Suppressor macrophage treated with lipopolysaccharide for 1 hour (primary cell): ENCODE results near the gene PTPRS.
"Not testable (repeated sequence)": the region's sequence is repeated elsewhere in the genome, so short reads cannot be mapped to it uniquely, and the experiment has no call there.

Experiments
- DNase-seq, 3 donors: peaks; one replicate each; pipeline ENCODE4 v3.0.0-alpha.2; 2020 to 2022

Gene PTPRS

DNA sequence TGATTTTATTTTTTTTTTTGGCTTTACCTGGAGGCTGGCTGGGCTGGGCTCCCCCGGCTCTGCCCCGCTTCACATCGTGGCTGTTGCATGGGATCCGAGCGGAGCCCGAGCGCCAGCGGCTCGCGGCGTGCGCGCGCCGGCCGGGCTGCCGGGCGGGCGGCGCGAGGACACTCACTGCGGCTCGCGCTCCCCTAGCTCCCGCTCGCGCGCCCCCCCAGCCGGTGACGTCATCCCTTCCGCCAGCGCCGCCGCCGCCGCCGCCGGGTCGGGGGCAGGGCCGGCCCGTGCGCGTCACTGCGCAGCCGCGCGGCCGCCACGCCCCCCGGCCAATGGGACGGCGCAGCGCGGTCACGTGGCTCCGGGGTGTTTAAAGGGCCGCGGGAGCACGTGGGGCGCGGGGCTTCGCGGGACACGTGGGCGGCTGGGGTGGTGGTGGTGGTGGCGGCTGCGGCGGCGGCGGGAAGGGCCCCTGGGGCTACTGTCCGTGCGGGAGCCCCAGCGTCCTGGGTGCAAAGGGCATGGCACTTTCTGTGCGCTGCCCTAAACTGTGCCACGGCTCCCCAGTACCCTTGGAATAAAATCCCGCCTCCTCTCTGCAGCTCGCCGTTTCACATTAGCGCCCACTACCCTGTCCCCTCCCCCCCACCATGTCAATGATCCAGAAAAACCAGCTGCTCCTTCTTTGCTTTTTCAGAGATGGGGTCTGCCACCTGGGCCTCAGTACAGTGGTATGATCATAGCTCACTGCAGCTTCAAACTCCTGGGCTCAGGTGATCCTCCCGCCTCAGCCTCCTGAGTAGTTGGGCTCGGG, at the start of gene PTPRS:
Gene PTPRS (minus strand): TSS at position 176 of the 811 bp plus-strand sequence. CDS start 54,672 bp downstream, outside the sequence.
- peak; percentile 66 to 87 (median 76) for DNase-seq

DNA sequence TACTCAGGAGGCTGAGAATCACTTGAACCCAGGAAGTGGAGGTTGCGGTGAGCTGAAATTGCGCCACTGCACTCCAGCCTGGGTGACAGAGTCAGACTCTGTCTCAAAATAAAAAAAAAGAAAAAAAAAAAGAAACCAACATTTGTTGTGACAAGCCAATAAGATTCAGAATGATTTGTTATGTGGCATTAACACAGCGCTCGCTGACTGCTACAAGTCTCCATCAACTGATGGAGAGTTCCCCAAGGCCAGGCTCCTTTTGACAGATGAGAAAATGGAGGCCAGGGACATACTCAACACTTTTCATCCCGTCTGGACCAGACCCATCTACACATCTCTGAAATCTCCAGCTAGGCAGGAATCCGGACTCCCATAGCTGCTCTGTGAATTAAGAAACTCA, 48.7 kb upstream of the PTPRS start:
- no peak for DNase-seq

DNA sequence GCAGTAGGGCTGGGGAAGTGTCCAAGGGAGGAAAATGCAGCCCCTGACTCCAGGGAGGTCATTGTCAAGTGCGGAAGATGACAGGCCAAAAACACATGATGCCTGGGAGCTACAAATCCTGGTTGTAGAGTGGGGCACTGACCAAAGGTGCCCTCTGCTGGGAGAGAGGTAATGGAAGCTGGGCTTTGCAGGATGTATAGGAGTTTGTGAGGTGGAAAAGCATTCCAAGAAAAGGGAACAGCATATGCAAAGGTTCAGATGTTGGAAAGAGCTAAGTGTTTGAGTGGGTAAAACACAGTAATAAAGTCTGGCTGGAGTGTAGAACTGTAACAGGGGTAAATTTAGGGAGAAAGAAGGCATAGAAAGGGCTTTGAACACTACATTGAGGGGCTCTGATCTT, 46.9 kb upstream of the PTPRS start:
- DNase-seq: no peak

DNA sequence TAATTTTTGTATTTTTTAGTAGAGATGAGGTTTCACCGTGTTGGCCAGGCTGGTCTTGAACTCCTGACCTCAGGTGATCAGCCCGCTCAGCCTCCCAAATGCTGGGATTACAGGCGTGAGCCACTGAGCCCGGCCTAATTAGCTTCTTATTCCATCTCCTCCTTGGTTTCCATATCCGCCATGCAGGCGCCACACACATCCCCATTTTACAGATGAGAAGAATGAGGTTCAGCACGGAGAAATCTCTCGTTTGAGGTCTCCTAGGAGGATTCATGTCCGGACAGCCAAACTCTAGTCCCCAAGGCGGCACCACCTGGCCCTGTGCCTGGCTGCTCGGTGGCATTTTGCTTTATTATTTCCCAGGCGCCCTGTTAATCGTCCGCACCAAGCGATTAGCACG, 46.2 kb upstream of the PTPRS start:
- DNase-seq: no peak

DNA sequence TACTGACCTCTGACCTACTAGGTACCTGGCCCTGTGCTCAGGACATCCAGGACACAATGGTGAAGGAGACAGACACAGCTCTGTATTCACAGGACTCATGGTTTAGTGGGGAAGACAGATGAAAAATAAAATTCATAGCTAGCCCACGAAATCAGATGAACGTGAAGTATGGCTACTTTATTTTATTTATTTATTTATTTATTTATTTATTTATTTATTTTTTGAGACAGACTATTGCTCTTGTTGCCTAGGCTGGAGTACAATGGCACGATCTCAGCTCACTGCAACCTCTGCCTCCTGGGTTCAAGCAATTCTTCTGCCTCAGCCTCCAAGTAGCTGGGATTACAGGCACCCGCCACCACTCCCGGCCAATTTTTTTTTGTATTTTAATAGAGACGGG, 40.6 kb upstream of the PTPRS start:
- not testable (repeated sequence) for DNase-seq

DNA sequence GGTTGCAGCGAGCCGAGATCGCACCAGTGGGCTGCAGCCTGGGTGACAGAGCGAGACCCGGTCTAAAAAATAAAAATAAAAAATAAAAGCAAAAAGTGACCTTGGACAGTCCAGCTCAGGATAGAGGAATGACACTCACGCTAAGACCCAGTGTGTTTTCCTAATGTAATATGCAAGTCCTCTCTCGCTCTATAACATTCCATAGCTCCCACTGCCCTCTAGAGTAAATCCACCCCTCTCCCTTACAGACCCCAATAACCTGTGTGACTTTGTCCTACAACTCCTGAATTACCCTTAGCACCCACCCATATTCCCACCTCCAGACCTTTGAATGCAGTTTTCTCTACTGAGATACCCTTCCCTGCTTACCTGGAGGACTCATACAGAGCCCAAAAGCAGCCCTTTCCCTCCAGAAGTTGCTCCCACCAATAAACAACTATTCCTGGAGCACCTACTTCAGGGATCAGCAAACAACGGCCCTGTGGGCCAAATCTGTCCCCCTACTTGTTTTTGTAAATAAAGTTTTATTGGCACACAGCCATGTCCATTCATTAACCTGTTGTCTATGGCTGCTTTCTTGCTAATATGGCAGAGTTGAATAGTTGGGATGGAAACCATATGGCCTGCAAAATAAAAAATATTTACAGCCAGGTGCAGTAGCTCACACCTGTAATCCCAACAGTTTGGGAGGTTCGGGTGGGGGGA, 39.8 kb upstream of the PTPRS start:
- no peak for DNase-seq

DNA sequence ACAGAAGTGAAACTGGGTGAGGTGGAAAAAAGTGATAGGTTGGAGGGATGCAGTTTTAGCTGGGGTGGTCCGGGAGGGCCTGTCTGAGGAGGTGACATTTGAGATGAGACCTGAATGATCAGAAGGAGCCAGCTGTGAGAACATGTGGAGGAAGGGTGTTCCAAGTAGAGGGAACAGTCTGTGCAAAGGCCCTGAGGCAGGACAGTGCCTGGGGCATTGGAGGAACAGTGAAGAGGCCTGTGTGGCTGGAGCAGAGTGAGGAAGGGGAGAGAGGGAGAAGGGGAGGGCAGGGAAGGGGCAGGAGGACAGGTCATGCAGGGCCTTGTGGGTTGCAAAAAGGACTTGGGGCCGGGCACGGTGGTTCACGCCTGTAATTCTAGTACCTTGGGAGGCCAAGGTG, 36.3 kb upstream of the PTPRS start:
- no peak for DNase-seq

DNA sequence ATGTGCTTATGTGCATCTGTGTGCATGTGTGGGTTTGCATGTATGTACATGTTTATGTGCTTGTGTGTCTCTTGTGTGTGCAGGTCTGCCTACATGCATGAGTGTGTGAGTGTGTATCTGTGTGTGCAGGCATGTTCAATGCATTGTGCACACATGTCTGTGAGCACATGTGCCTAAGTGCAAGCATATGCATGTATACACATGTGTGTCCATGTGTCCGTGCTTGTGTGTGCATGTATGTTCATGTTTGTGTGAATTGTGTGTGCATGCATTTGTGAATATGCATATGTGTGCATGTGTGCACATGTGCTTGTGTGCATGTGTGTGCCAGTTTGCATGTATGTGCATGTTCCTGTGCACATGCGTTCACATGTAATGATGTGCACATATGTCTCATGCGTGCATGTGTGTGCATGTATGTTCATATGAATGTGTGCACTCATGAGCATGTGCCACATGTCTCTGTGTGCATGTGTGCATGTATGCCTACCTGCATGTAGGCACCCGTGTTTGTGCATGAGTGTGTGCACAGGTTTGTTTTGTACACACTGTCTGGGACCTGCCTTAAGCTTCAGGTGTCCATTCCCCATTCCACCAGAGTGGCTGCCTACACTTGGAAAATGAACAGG, 32.1 kb upstream of the PTPRS start:
- no peak for DNase-seq

DNA sequence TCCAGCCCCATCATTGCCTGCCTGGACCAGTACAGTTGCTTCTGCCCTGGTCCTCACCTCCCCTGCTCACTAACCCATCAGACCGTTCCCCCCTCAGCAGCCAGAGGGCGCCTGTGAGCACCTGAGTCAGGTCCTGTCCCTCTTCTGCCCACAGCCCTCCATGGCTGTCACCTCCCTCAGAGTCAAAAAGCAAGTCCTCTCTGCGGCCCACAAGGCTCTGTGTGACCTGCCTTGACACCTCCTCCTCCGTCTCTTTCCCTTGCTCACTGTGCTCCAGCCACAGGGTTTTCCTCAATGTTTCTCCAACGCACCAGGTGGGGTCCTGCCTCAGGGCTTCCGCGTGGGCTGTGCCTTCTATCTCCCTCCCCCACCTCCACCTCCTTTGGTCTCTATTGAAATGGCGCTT, 29.4 kb upstream of the PTPRS start:
- peak; percentile 41 to 66 (median 55) for DNase-seq

DNA sequence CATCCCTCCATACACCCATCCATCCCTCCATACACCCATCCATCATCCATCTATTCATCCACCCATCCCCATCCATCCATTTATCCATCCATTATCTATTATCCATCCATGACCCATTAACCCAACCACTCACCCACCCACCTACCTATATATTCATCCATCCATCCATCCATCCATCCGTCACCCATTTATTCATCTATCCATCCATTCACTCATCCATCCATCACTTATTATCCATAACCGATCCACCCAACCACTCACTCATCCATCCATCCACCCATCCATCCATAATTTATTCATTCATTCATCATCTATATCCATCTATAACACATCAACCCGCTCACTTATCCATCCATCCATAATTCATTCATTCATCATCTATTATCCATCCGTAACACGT, 28.7 kb upstream of the PTPRS start:
- DNase-seq: no peak

DNA sequence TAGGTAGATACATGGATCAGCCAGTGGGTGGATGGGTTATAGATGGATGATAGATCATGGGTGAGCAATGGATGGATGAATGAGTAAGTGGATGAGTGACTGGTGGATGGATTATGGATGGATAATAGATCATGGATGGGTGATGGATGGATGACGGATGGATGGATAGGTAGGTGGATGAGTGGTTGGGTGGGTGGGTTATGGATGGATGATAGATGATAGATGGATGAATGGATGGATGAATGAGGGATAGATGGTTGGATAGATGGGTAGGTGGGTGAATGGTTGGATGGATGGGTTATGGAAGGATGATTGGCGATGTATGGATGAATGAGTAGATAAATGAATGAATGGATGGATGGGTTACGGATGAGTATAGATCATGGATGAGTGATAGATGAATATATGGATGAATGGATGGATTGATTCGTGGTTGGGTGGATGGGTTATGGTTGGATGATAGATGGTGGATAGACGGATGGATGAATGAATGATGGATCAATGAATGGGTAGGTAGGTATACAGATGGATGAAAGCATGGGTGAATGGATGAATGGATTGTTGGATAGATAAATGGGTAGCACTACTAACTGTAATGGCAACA, 27.0 kb upstream of the PTPRS start:
- DNase-seq: no peak

DNA sequence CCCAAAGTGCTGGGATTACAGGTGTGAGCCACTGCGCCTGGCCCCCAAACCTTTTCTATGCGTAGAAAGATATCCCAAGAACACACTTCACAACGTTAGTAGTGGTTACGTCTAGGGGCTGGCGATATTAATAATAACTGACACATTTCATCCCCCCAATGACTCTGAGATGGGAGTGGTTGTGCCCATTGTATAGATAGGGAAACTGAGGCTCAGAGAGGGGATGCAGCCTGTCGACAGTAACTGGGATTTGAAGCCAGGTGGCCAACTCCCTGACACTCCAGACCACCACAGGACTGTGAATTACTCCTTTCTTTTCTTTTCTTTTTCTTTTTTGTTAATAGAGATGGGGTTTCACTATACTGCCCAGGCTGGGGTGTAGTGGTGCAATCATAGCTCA, 25.3 kb upstream of the PTPRS start:
- no peak for DNase-seq

DNA sequence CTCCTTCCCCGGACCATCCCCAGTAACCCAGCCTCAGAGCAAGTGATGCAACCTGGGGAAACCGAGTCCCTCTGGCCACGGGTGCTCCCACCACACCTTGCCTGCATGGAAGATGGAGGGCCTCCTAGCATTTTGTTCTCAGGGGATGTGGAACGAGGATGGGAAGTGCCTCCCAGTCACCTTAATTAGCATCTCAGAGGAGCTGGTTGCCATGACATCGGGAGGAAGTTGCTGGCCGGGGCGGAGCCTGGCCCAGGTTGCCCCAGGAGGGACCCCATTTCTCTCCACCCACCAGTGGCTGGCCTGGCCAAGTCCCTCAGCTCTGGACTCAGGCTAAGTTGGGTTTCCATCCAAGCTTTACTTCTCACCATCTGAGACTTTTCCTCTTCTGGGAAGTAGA, 24.1 kb upstream of the PTPRS start:
- no peak for DNase-seq

DNA sequence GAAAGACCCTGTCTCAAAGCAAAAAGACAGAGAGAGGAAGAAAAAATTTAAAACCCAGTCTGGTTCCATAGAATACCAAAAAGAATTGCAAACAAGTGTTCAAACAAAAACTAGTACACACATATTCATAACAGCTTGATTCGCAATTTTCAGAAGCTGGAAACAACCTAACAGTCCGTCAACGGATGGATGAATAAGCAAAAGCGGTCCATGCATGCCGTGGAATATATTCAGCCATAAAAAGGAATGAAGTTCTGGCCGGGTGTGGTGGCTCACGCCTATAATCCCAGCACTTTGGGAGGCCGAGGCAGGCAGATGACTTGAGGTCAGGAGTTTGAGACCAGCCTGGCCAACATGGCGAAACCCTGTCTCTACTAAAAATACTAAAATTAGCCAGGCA, 21.2 kb upstream of the PTPRS start:
- not testable (repeated sequence) for DNase-seq

DNA sequence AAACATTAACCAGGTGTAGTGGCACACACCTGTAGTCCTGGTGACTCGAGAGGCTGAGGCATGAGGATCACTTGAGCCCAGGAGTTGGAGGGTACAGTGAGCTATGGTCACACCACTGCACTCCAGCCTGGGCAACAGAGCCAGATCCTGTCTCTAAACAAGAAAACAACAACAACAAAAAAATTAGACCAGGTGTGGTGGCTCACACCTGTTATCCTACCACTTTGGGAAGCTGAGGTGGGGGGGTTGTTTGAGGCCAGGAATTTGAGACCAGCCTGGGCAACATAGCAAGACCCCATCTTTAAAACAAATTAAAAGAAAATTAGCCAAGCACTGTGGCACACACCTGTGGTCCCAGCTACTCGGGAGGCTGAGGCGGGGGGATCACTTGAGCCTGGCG, 20.8 kb upstream of the PTPRS start:
- DNase-seq: no peak

DNA sequence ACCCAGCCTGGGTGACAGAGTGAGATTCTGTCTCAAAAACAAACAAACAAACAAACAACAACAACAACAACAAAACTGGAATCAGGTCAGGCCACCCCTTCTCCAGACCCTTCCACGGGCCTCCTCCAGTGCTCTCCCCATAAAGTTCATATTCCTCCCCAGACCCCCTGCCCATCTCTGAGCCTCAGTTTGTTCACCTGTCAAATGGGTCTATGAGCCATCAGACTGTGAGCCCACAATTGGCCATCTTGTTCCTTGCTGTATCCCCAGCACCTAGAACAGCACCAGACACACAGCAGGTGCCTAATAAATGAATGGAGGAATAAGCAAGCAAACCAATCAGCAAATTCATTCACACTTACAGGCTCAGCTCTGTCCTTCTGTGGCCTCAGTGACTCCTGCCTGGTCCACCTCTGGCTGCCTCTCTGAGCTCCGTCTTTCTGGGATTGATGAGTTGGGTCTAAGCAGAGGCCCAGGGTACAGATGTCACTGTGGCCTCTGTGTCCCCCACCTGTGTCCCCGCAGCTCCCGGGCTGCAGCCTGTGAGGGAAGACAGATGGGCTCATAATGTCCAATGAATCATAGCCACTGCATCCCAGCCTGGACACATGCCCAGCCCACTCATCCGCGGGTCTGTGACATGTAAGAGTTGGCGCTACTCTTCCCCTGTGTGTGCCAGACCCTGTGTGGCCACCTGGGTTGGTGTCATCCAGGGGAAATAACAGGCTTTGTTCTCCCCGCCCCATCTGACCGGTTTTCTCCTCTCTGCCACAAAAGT, 19.6 kb upstream of the PTPRS start:
- DNase-seq: no peak

DNA sequence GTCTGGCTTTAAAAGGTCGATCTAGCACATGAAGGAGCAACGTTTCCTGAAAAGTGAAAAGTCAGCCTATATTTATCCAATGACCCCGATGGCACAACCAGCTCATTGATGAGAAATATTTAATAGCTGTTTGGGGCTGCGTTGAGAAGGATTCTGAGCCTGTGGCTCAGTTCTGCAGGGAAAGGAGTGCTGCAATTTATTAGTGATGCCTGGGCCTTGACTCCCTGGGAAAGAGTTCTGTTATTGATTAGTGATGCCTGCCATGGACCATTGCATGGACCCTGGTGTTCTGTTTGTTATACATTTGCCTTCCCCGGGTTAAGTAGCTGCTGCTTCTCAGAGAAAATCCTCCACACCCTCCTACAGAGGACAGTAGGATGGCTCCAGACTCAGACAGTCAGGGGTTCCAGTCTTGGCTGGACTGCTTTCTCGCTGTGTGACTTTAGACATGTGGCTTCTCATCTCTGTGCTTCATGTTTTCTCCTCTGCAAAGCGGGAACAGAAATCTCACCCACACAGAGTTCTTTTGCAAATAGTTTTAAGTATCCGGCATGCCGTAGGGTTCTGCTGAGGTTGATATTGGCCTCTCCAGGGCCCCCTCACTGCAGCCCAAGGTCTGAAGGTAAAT, 17.7 kb upstream of the PTPRS start:
- no peak for DNase-seq

DNA sequence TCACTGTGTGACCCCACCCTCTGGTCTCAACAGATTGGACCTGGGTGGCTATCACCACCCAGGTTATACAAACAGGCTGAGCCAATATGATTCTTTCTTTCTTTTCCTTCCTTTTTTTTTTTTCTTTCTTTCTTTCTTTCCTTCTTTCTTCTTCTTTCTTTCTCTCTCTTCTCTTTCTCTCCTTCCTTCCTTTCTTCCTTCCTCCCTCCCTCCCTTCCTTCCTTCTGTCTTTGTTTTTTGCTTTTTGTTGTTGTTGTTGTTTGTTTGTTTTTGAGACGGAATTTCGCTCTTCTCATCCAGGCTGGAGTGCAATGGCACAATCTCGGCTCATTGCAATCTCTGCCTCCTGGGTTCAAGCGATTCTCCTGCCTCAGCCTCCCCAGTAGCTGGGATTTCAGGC, 17.0 kb upstream of the PTPRS start:
- no peak for DNase-seq

DNA sequence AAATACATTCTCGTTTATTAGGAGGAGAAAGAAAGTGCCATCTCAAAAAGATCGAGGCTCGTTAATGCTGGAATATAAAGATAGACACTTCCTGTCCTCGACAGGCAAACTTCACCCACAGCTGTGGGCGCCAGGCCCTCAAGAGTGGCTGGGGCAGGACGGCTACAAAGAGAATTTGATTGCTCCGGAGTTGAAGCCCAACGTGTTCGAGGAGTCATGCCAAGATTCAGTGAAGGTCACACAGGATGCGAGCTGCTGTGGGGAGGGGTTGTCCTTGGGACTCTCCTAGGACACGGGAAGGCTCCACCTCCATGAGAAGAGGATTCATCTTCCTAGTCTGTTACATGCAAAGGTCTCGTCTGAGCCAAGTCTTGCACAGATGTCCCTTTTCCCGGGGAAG, 16.3 kb upstream of the PTPRS start:
- no peak for DNase-seq

DNA sequence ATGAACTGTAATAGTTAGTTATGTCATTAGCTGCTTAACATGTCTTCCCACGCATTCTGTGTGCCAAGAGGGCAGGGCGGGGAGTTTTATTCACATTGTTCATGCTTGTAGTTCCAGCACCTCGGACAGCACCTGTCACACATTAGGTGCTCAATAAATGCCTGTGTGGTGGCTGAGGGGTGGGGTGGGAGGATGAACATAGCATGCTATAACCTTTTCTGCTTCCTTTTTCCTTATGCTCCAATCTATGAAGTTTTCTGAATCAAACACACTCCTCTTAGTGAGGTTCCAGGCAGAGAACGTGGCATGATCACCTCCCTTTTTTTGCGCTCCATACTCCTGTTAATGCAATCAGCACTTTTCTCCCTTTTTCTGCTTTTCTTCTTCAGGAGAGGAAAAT, 15.8 kb upstream of the PTPRS start:
- DNase-seq: peak; percentile 16 to 22 (median 22)

DNA sequence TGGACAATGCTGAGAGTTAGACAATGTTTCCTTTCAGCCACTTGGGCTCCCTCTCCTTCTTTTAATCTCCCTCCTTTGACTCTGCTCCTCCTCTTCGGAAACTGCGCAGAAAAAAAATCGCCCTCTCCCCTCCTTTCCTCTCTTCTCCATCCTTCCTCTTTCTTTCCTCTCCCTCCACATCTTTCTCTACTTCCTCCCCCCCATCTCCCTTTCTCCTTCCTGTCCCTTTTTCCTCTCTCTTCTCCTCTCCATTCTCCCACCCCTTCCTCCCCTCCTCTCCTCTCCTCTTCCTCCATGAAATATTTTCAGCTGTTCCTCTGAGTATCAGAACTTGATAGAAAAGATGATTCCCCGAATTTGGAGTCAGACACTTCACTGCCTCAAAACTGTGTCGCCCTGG, 15.1 kb upstream of the PTPRS start:
- no peak for DNase-seq

DNA sequence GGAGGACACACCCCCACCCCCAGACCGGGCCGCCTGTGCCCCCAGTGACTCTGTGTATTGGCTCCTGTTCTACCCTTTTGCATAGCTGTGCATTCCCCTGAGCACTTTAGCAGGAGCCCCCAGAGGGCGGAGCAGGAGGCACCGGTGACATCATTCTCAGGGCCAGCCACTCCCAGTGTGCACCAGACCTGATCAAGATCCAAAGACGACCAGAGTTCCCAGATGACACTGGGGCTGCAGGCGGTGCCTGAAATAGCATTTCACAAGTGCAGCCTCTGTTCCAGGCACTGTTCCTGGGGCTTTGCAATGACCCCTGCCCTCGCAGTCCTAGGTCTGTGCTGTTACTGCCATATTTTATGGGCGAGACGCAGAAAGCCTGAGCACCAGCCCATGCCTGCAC, 14.5 kb upstream of the PTPRS start:
- no peak for DNase-seq
